HCT116 (cell line): ENCODE measurements around the gene ACLY. TPM values are rescaled to one million over a fixed set of nuclear protein-coding genes. Genes with fewer than 3 reads are reported as not detected.

ENCODE experiments used
- ATAC-seq: fragments of 200-7000 bp; cut with Tn5 transposase; 2 replicates; pipeline ENCODE4 v1.9.1; 2020; ENCODE audit warnings: mild to moderate bottlenecking, moderate library complexity
- BruUV-seq: library from RNA; stranded (reverse); fragments of 400-500 nt; replicated peaks from 2 replicates; lab custom pipeline; 2021; lab: Mats Ljungman, UMichigan
- CTCF ChIA-PET: fragments of 300-600 bp; sonication (Branson Sonifier 250); formaldehyde crosslinking; loops from one replicate; lab custom pipeline; 2021; ENCODE audit warnings: antibody characterized with exemption; lab: Charles Lee
- POLR2A ChIA-PET: fragments of 300-600, 350-600 bp; sonication (Branson Sonifier 250); formaldehyde crosslinking; loops from one replicate; lab custom pipeline; 2021; ENCODE audit warnings: antibody characterized with exemption; lab: Charles Lee
- RAD21 ChIA-PET, 2 experiments: fragments of 300-600 bp; sonication (Branson Sonifier 250); formaldehyde crosslinking; loops; one replicate each; lab custom pipeline; 2023; ENCODE audit warnings: low total read pairs in 2 of 2; ENCODE audit not compliant: uncharacterized antibody in 2 of 2, unreplicated experiment in 2 of 2, low non-redundant PET in 1 of 2; lab: Charles Lee
- DNase-seq: peaks from one replicate; pipeline ENCODE4 v3.0.0-alpha.2; 2010; ENCODE audit warnings: low read depth, low spot score
- H2AFZ ChIP-seq: fragments of 200-600 bp; shearing (Covaris generic), sonication (generic); 2 replicates; pipeline ENCODE4 v1.6.1; 2017; ENCODE audit warnings: low read depth, mixed run types, mixed read lengths, antibody characterized with exemption, low read length; ENCODE audit not compliant: poor library complexity, severe bottlenecking
- H3K27ac ChIP-seq: 2 replicates; pipeline ENCODE4 v1.5.1; 2012; ENCODE audit warnings: low read depth, low read length
- H3K27me3 ChIP-seq: fragments of 200-600 bp; sonication (generic); 2 replicates; pipeline ENCODE4 v1.6.1; 2016; ENCODE audit warnings: mixed run types, low read length, mixed read lengths; ENCODE audit not compliant: insufficient read depth
- H3K36me3 ChIP-seq, 2 experiments: fragments of 200-500 bp in 1 of 2; fragments of 200-600 bp in 1 of 2; sonication (Bioruptor generic) in 1 of 2; sonication (generic) in 1 of 2; 2 replicates each; pipeline versions ENCODE4 v1.5.1 to v1.6.1; 2014 to 2016; ENCODE audit warnings: low read length in 2 of 2, inconsistent platforms in 1 of 2, mixed read lengths in 1 of 2, mixed run types in 1 of 2; ENCODE audit not compliant: insufficient read depth in 2 of 2, control insufficient read depth in 1 of 2
- H3K4me1 ChIP-seq, 2 experiments: fragments of 200-600 bp in 1 of 2; sonication (generic) in 1 of 2; 2 replicates each; pipeline versions ENCODE4 v1.5.1 to v1.6.1; 2012 to 2017; ENCODE audit warnings: low read length in 2 of 2, inconsistent platforms in 1 of 2, mild to moderate bottlenecking in 1 of 2, mixed read lengths in 1 of 2, mixed run types in 1 of 2, moderate library complexity in 1 of 2; ENCODE audit not compliant: insufficient read depth in 2 of 2, control insufficient read depth in 1 of 2
- H3K4me2 ChIP-seq: fragments of 200-600 bp; sonication (generic); 2 replicates; pipeline ENCODE4 v1.6.1; 2017; ENCODE audit warnings: mixed run types, low read length, mixed read lengths
- H3K4me3 ChIP-seq, 2 experiments: fragments of 200-600 bp in 1 of 2; sonication (generic) in 1 of 2; replicated peaks in 1 of 2; 2 replicates each; pipeline ENCODE4 v1.5.1; 2011 to 2016; ENCODE audit warnings: low read length in 2 of 2, control low read depth in 1 of 2, low read depth in 1 of 2, mild to moderate bottlenecking in 1 of 2, mixed read lengths in 1 of 2, mixed run types in 1 of 2
- H3K79me2 ChIP-seq: fragments of 200-600 bp; sonication (generic); 2 replicates; pipeline ENCODE4 v1.6.1; 2017; ENCODE audit warnings: mild to moderate bottlenecking, mixed run types, low read length, moderate library complexity, mixed read lengths; ENCODE audit not compliant: insufficient read depth
- H3K9ac ChIP-seq: fragments of 200-600 bp; sonication (generic); 2 replicates; pipeline ENCODE4 v1.6.1; 2016; ENCODE audit warnings: low read length, mixed read lengths
- H3K9me2 ChIP-seq: fragments of 200-600 bp; sonication (generic), shearing (Covaris generic); 2 replicates; pipeline ENCODE4 v1.6.1; 2017; ENCODE audit warnings: mixed run types, mild to moderate bottlenecking, moderate library complexity; ENCODE audit not compliant: insufficient read depth
- H3K9me3 ChIP-seq, 2 experiments: fragments of 200-500 bp in 1 of 2; fragments of 200-600 bp in 1 of 2; sonication (Bioruptor generic) in 1 of 2; sonication (generic) in 1 of 2; 2 replicates each; pipeline ENCODE4 v1.6.1; 2014 to 2017; ENCODE audit warnings: low read length in 2 of 2, mixed read lengths in 2 of 2, inconsistent platforms in 1 of 2, low read depth in 1 of 2, mild to moderate bottlenecking in 1 of 2, mixed run types in 1 of 2, moderate library complexity in 1 of 2; ENCODE audit not compliant: control insufficient read depth in 1 of 2, insufficient read depth in 1 of 2
- H4K20me1 ChIP-seq: fragments of 200-600 bp; sonication (generic), shearing (Covaris generic); 2 replicates; pipeline ENCODE4 v1.6.1; 2017; ENCODE audit warnings: mixed run types, mild to moderate bottlenecking, moderate library complexity; ENCODE audit not compliant: insufficient read depth
- CBX3 ChIP-seq: IDR thresholded peaks from 2 replicates; pipeline ENCODE4 v1.6.1; 2012; ENCODE audit warnings: low read depth
- EGR1 ChIP-seq: IDR thresholded peaks from 2 replicates; pipeline ENCODE4 v1.6.1; 2012; ENCODE audit warnings: low read depth
- ELF1 ChIP-seq: IDR thresholded peaks from 2 replicates; pipeline ENCODE4 v1.6.1; 2012; ENCODE audit warnings: low read depth, borderline replicate concordance
- EZH2 ChIP-seq: fragments of 200-600 bp; sonication (generic); IDR thresholded peaks from 2 replicates; pipeline ENCODE4 v1.6.1; 2017; ENCODE audit warnings: antibody characterized with exemption, mixed run types
- FOSL1 ChIP-seq: IDR thresholded peaks from 2 replicates; pipeline ENCODE4 v1.6.1; 2012; ENCODE audit warnings: low read depth
- JUND ChIP-seq: IDR thresholded peaks from 2 replicates; pipeline ENCODE4 v1.6.1; 2012
- POLR2A ChIP-seq: IDR thresholded peaks from 2 replicates; pipeline ENCODE4 v1.7.0; 2011; ENCODE audit warnings: borderline replicate concordance; ENCODE audit not compliant: insufficient read depth, insufficient read length; ENCODE audit errors: extremely low read depth
- POLR2AphosphoS5 ChIP-seq: IDR thresholded peaks from 2 replicates; pipeline ENCODE4 v1.6.1; 2011; ENCODE audit warnings: mild to moderate bottlenecking, low read depth, low read length, moderate library complexity
- SIN3A ChIP-seq: IDR thresholded peaks from 2 replicates; pipeline ENCODE4 v1.6.1; 2012; ENCODE audit warnings: low read depth
- SP1 ChIP-seq: IDR thresholded peaks from 2 replicates; pipeline ENCODE4 v1.6.1; 2012; ENCODE audit warnings: low read depth
- SRF ChIP-seq: IDR thresholded peaks from 2 replicates; pipeline ENCODE4 v1.6.1; 2012; ENCODE audit warnings: low read depth
- TCF7L2 ChIP-seq: IDR thresholded peaks from 2 replicates; pipeline ENCODE4 v1.7.0; 2011; ENCODE audit warnings: borderline replicate concordance, inconsistent platforms; ENCODE audit not compliant: insufficient read depth, insufficient read length; ENCODE audit errors: extremely low read depth
- YY1 ChIP-seq: IDR thresholded peaks from 2 replicates; pipeline ENCODE4 v1.6.1; 2011; ENCODE audit warnings: low read length, low read depth, moderate library complexity, mild to moderate bottlenecking; ENCODE audit not compliant: insufficient replicate concordance; ENCODE audit errors: extremely low read depth
- ZFX ChIP-seq: fragments of 450-650 bp; IDR thresholded peaks from 2 replicates; pipeline ENCODE4 v1.6.1; 2017
- ZNF274 ChIP-seq: fragments of 200-500 bp; sonication (Bioruptor generic); IDR thresholded peaks from 2 replicates; pipeline ENCODE4 v1.6.1; 2014; ENCODE audit warnings: mild to moderate bottlenecking, low read depth, low read length, inconsistent platforms
- intact Hi-C: fragments of 100-400 bp; cut with micrococcal nuclease; formaldehyde crosslinking; loops from 2 replicates; pipeline ENCODE4 v1.10.0; 2022
- total RNA-seq: library from RNA; stranded (reverse); gene quantifications from one replicate; pipeline ENCODE4 v1.2.1, GENCODE V29; 2021; ENCODE audit not compliant: unreplicated experiment
- TF ChIP-seq, protein P1 (sequence below): IDR thresholded peaks from 2 replicates; pipeline ENCODE4 v1.6.1; 2012
- TF ChIP-seq, protein P2 (sequence below): IDR thresholded peaks from 2 replicates; pipeline ENCODE4 v1.6.1; 2011; ENCODE audit warnings: mild to moderate bottlenecking, low read length, moderate library complexity; ENCODE audit not compliant: insufficient replicate concordance; ENCODE audit errors: extremely low read depth
- TF ChIP-seq, protein P3 (sequence below): IDR thresholded peaks from 2 replicates; pipeline ENCODE4 v1.6.1; 2012
- TF ChIP-seq, protein P4 (sequence below), 3 experiments: fragments of 200-600 bp in 1 of 3; sonication (generic) in 1 of 3; IDR thresholded peaks in 2 of 3; conservative IDR thresholded peaks in 1 of 3; 2 replicates each; pipeline ENCODE4 v1.5.1; 2012 to 2017; ENCODE audit warnings: low read depth in 2 of 3, low read length in 2 of 3, antibody characterized with exemption in 1 of 3, borderline replicate concordance in 1 of 3, control low read depth in 1 of 3, mild to moderate bottlenecking in 1 of 3, mixed read lengths in 1 of 3, mixed run types in 1 of 3, moderate library complexity in 1 of 3; ENCODE audit not compliant: insufficient read depth in 1 of 3

Gene ACLY
- total RNA-seq, 1 experiment from 2014 or later = 222 TPM

DNA sequence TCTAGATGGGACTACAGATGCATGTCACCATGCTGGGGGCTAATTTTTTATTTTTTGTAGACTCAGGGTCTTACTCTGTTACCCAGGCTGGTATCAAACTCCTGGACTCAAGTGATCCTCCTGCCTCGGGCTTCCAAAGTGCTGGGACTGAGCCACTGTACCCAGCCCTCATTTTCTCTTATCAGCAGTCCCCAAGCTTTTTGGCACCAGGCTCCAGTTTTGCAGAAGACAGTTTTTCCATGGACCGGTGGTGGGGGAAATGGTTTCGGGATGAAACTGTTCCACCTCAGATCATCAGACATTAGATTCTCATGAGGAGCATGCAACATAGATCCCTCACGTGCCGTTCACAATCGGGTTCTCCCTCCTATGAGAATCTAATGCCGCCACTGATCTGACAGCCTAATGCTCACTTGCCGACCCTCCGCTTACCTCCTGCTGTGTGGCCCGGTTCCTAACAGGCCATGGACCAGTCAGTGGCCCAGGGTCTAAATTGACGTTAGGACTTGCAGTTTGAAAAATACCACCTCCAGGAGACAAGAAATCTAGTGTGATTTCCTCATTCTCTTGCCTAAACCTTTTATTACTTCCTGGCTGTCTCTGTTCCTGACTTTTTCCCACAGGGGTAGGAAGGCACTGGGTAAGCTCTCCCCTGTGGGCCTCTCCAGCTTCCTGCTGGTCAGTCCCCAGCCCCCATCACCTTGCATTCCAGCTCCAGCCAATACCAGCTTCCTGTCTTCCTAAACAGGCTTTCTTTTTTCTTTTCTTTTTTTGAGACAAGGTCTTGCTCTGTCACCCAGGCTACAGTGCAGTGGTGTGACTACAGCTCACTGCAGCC, 38.5 kb upstream of the ACLY start:
- Histone ChIP-seq H3K9me2 (no peaks in the 10 kb centered on the region), H4K20me1 (no peaks in the 10 kb centered on the region), H2AFZ (no peak overlapping the region), H3K36me3 (no peaks in the 10 kb centered on the region), H3K9me3 (no peaks in the 10 kb centered on the region), H3K27ac (no peak overlapping the region), H3K9ac (no peak overlapping the region), H3K4me2 (no peak overlapping the region), H3K27me3 (no peaks in the 10 kb centered on the region), H3K79me2 (no peaks in the 10 kb centered on the region), H3K4me3 (no peak overlapping the region), H3K4me1 (no peaks in the 10 kb centered on the region)
- ChIA-PET RAD21 (no interaction called here), CTCF (interaction anchor here (0.6 to 1.5 kb wide), 2 partner anchors 22 to 27 kb away, joined by 3 read pairs; partner anchors contain the start of gene ODAD4), POLR2A (interaction anchor here (0.8 kb wide), 1 partner anchor 9 kb away, joined by 3 read pairs; no protein-coding TSS in a partner anchor)
- ATAC-seq (no peak), DNase-seq (no peak)
- intact Hi-C loops = no loop called here
- no TSS peak for BruUV-seq
- TF ChIP-seq POLR2A (no peak), ELF1 (no peak), ZNF274 (no peak), POLR2AphosphoS5 (no peak), FOSL1 (no peak), EGR1 (no peak), SIN3A (no peak), TCF7L2 (no peak), EZH2 (no peak), CBX3 (no peak), YY1 (no peak), ZFX (no peak), SRF (no peak), JUND (no peak), SP1 (no peak)
- TF ChIP-seq, protein P1, sequence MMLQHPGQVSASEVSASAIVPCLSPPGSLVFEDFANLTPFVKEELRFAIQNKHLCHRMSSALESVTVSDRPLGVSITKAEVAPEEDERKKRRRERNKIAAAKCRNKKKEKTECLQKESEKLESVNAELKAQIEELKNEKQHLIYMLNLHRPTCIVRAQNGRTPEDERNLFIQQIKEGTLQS = no peak
- TF ChIP-seq, protein P2, sequence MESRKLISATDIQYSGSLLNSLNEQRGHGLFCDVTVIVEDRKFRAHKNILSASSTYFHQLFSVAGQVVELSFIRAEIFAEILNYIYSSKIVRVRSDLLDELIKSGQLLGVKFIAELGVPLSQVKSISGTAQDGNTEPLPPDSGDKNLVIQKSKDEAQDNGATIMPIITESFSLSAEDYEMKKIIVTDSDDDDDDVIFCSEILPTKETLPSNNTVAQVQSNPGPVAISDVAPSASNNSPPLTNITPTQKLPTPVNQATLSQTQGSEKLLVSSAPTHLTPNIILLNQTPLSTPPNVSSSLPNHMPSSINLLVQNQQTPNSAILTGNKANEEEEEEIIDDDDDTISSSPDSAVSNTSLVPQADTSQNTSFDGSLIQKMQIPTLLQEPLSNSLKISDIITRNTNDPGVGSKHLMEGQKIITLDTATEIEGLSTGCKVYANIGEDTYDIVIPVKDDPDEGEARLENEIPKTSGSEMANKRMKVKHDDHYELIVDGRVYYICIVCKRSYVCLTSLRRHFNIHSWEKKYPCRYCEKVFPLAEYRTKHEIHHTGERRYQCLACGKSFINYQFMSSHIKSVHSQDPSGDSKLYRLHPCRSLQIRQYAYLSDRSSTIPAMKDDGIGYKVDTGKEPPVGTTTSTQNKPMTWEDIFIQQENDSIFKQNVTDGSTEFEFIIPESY = no peak
- TF ChIP-seq, protein P3, sequence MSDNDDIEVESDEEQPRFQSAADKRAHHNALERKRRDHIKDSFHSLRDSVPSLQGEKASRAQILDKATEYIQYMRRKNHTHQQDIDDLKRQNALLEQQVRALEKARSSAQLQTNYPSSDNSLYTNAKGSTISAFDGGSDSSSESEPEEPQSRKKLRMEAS = no peak
- TF ChIP-seq, protein P4, sequence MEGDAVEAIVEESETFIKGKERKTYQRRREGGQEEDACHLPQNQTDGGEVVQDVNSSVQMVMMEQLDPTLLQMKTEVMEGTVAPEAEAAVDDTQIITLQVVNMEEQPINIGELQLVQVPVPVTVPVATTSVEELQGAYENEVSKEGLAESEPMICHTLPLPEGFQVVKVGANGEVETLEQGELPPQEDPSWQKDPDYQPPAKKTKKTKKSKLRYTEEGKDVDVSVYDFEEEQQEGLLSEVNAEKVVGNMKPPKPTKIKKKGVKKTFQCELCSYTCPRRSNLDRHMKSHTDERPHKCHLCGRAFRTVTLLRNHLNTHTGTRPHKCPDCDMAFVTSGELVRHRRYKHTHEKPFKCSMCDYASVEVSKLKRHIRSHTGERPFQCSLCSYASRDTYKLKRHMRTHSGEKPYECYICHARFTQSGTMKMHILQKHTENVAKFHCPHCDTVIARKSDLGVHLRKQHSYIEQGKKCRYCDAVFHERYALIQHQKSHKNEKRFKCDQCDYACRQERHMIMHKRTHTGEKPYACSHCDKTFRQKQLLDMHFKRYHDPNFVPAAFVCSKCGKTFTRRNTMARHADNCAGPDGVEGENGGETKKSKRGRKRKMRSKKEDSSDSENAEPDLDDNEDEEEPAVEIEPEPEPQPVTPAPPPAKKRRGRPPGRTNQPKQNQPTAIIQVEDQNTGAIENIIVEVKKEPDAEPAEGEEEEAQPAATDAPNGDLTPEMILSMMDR (IDR thresholded peaks at IDR 0.05 in 2 of 3, conservative IDR thresholded peaks at IDR 0.05 in 1 of 3; ENCODE audit: borderline replicate concordance in 1 of 3, insufficient read depth in 1 of 3, low read depth in 2 of 3, low read length in 2 of 3) = no peak
